Measurements from ENCODE around the gene ADARB1. TPM values are rescaled to one million over a fixed set of nuclear protein-coding genes. Genes with fewer than 3 reads are reported as not detected.

ADARB1 gene
- total RNA-seq, 1 experiment from 2014 or later, result 14.6 TPM

DNA sequence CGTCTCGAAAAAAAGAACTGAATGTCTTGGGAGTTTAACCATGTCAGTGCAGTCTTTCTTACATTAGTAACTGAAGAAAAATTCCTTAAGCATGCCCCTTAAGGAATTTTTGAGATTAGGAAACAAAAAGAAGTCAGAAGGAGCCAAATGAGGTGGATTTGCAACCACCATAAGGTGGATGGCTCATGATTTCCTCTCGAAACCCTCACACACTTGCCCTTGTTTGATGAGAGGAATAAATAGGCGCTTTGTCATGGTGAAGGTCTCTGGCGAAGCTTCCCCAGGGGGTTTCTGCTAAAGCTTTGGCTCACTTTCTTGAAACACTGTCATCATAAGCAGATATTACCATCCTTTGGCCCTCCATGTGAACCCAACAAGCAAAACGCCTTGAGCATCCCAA lies 145.1 kb downstream of the ADARB1 start:
- H3K36me3 Mint-ChIP-seq, result peaks cover 27% of the 10 kb centered on the region
- no peak for TF ChIP-seq FOXK1 (CRISPR knock-in tag; IDR thresholded peaks at IDR 0.05)
- TF ChIP-seq, protein P1, sequence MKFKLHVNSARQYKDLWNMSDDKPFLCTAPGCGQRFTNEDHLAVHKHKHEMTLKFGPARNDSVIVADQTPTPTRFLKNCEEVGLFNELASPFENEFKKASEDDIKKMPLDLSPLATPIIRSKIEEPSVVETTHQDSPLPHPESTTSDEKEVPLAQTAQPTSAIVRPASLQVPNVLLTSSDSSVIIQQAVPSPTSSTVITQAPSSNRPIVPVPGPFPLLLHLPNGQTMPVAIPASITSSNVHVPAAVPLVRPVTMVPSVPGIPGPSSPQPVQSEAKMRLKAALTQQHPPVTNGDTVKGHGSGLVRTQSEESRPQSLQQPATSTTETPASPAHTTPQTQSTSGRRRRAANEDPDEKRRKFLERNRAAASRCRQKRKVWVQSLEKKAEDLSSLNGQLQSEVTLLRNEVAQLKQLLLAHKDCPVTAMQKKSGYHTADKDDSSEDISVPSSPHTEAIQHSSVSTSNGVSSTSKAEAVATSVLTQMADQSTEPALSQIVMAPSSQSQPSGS (CRISPR knock-in tag; IDR thresholded peaks at IDR 0.05; ENCODE audit: borderline replicate concordance, low read depth), result no peak
- no peak for TF ChIP-seq RELA (CRISPR knock-in tag; IDR thresholded peaks at IDR 0.05; ENCODE audit: borderline replicate concordance)
- no peak for TF ChIP-seq TCF7 (CRISPR knock-in tag; IDR thresholded peaks at IDR 0.05; ENCODE audit: low read depth)
- TF ChIP-seq, protein P2, sequence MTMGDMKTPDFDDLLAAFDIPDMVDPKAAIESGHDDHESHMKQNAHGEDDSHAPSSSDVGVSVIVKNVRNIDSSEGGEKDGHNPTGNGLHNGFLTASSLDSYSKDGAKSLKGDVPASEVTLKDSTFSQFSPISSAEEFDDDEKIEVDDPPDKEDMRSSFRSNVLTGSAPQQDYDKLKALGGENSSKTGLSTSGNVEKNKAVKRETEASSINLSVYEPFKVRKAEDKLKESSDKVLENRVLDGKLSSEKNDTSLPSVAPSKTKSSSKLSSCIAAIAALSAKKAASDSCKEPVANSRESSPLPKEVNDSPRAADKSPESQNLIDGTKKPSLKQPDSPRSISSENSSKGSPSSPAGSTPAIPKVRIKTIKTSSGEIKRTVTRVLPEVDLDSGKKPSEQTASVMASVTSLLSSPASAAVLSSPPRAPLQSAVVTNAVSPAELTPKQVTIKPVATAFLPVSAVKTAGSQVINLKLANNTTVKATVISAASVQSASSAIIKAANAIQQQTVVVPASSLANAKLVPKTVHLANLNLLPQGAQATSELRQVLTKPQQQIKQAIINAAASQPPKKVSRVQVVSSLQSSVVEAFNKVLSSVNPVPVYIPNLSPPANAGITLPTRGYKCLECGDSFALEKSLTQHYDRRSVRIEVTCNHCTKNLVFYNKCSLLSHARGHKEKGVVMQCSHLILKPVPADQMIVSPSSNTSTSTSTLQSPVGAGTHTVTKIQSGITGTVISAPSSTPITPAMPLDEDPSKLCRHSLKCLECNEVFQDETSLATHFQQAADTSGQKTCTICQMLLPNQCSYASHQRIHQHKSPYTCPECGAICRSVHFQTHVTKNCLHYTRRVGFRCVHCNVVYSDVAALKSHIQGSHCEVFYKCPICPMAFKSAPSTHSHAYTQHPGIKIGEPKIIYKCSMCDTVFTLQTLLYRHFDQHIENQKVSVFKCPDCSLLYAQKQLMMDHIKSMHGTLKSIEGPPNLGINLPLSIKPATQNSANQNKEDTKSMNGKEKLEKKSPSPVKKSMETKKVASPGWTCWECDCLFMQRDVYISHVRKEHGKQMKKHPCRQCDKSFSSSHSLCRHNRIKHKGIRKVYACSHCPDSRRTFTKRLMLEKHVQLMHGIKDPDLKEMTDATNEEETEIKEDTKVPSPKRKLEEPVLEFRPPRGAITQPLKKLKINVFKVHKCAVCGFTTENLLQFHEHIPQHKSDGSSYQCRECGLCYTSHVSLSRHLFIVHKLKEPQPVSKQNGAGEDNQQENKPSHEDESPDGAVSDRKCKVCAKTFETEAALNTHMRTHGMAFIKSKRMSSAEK (CRISPR knock-in tag; IDR thresholded peaks at IDR 0.05; ENCODE audit: borderline replicate concordance), result no peak
- H3K27ac Mint-ChIP-seq, result no peak overlapping the region
- no peak overlapping the region for H3K4me3 Mint-ChIP-seq
- ATAC-seq (no peak), DNase-seq (ENCODE audit: low spot score) (no peak)
- ChIA-PET POLR2A (no interaction called here), CTCF (no interaction called here)
- H3K9me3 Mint-ChIP-seq, result peaks cover 36% of the 10 kb centered on the region
- peaks cover 10% of the 10 kb centered on the region; the same call in 1 of the 2 replicates for H3K4me1 Mint-ChIP-seq
- no peaks in the 10 kb centered on the region for H3K27me3 Mint-ChIP-seq (ENCODE audit: low read depth)

DNA sequence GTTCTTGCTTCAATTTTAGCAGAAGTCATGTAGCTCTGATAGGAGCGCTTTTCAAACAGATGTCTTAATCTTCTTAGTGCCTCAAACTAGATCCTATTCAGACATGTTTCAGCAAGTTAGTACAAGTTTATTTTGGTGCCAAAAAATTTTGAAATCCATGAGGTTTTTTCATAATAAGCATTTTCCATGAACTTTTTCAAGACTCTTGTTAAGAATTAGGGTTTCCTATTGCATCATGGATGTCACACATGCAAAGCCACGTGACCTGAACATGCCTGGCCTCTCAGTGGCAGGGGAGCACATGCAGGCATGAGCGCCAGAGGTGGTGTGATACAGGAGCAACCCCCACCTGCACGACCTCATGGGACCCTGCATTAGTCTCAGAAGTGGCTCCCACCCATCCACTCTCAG lies 145.7 kb downstream of the ADARB1 start:
- DNase-seq (ENCODE audit: low spot score) (no peak), ATAC-seq (no peak)
- TF ChIP-seq TCF7 (CRISPR knock-in tag; IDR thresholded peaks at IDR 0.05; ENCODE audit: low read depth) (no peak), ESRRA (CRISPR knock-in tag; IDR thresholded peaks at IDR 0.05; ENCODE audit: borderline replicate concordance) (no peak), ZNF416 (CRISPR knock-in tag; IDR thresholded peaks at IDR 0.05) (no peak), SMAD3 (CRISPR knock-in tag; IDR thresholded peaks at IDR 0.05; ENCODE audit: borderline replicate concordance) (no peak), IRF2 (CRISPR knock-in tag; IDR thresholded peaks at IDR 0.05; ENCODE audit: borderline replicate concordance, low read depth) (no peak), SP1 (CRISPR knock-in tag; conservative IDR thresholded peaks at IDR 0.05) (no peak), TEAD1 (CRISPR knock-in tag; IDR thresholded peaks at IDR 0.05) (no peak)
- TF ChIP-seq, protein P3, sequence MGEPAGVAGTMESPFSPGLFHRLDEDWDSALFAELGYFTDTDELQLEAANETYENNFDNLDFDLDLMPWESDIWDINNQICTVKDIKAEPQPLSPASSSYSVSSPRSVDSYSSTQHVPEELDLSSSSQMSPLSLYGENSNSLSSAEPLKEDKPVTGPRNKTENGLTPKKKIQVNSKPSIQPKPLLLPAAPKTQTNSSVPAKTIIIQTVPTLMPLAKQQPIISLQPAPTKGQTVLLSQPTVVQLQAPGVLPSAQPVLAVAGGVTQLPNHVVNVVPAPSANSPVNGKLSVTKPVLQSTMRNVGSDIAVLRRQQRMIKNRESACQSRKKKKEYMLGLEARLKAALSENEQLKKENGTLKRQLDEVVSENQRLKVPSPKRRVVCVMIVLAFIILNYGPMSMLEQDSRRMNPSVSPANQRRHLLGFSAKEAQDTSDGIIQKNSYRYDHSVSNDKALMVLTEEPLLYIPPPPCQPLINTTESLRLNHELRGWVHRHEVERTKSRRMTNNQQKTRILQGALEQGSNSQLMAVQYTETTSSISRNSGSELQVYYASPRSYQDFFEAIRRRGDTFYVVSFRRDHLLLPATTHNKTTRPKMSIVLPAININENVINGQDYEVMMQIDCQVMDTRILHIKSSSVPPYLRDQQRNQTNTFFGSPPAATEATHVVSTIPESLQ (CRISPR knock-in tag; IDR thresholded peaks at IDR 0.05), result no peak
- TF ChIP-seq, protein P1 (CRISPR knock-in tag; IDR thresholded peaks at IDR 0.05; ENCODE audit: borderline replicate concordance, low read depth), result no peak
- TF ChIP-seq, protein P4, sequence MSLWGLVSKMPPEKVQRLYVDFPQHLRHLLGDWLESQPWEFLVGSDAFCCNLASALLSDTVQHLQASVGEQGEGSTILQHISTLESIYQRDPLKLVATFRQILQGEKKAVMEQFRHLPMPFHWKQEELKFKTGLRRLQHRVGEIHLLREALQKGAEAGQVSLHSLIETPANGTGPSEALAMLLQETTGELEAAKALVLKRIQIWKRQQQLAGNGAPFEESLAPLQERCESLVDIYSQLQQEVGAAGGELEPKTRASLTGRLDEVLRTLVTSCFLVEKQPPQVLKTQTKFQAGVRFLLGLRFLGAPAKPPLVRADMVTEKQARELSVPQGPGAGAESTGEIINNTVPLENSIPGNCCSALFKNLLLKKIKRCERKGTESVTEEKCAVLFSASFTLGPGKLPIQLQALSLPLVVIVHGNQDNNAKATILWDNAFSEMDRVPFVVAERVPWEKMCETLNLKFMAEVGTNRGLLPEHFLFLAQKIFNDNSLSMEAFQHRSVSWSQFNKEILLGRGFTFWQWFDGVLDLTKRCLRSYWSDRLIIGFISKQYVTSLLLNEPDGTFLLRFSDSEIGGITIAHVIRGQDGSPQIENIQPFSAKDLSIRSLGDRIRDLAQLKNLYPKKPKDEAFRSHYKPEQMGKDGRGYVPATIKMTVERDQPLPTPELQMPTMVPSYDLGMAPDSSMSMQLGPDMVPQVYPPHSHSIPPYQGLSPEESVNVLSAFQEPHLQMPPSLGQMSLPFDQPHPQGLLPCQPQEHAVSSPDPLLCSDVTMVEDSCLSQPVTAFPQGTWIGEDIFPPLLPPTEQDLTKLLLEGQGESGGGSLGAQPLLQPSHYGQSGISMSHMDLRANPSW (CRISPR knock-in tag; conservative IDR thresholded peaks at IDR 0.05; ENCODE audit: low read depth), result no peak
- TF ChIP-seq, protein P5, sequence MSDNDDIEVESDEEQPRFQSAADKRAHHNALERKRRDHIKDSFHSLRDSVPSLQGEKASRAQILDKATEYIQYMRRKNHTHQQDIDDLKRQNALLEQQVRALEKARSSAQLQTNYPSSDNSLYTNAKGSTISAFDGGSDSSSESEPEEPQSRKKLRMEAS (CRISPR knock-in tag; IDR thresholded peaks at IDR 0.05), result no peak
- TF ChIP-seq, protein P6, sequence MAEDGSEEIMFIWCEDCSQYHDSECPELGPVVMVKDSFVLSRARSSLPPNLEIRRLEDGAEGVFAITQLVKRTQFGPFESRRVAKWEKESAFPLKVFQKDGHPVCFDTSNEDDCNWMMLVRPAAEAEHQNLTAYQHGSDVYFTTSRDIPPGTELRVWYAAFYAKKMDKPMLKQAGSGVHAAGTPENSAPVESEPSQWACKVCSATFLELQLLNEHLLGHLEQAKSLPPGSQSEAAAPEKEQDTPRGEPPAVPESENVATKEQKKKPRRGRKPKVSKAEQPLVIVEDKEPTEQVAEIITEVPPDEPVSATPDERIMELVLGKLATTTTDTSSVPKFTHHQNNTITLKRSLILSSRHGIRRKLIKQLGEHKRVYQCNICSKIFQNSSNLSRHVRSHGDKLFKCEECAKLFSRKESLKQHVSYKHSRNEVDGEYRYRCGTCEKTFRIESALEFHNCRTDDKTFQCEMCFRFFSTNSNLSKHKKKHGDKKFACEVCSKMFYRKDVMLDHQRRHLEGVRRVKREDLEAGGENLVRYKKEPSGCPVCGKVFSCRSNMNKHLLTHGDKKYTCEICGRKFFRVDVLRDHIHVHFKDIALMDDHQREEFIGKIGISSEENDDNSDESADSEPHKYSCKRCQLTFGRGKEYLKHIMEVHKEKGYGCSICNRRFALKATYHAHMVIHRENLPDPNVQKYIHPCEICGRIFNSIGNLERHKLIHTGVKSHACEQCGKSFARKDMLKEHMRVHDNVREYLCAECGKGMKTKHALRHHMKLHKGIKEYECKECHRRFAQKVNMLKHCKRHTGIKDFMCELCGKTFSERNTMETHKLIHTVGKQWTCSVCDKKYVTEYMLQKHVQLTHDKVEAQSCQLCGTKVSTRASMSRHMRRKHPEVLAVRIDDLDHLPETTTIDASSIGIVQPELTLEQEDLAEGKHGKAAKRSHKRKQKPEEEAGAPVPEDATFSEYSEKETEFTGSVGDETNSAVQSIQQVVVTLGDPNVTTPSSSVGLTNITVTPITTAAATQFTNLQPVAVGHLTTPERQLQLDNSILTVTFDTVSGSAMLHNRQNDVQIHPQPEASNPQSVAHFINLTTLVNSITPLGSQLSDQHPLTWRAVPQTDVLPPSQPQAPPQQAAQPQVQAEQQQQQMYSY (CRISPR knock-in tag; IDR thresholded peaks at IDR 0.05), result no peak
- TF ChIP-seq, protein P7, sequence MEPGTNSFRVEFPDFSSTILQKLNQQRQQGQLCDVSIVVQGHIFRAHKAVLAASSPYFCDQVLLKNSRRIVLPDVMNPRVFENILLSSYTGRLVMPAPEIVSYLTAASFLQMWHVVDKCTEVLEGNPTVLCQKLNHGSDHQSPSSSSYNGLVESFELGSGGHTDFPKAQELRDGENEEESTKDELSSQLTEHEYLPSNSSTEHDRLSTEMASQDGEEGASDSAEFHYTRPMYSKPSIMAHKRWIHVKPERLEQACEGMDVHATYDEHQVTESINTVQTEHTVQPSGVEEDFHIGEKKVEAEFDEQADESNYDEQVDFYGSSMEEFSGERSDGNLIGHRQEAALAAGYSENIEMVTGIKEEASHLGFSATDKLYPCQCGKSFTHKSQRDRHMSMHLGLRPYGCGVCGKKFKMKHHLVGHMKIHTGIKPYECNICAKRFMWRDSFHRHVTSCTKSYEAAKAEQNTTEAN (CRISPR knock-in tag; IDR thresholded peaks at IDR 0.05), result no peak
- no peak overlapping the region for H3K27ac Mint-ChIP-seq
- H3K4me1 Mint-ChIP-seq, result peaks cover 10% of the 10 kb centered on the region; the same call in 1 of the 2 replicates
- H3K27me3 Mint-ChIP-seq (ENCODE audit: low read depth), result no peaks in the 10 kb centered on the region
- H3K9me3 Mint-ChIP-seq, result peaks cover 36% of the 10 kb centered on the region
- POLR2A ChIA-PET, result no interaction called here
- CTCF ChIA-PET, result no interaction called here
- peaks cover 27% of the 10 kb centered on the region for H3K36me3 Mint-ChIP-seq
- no peak overlapping the region for H3K4me3 Mint-ChIP-seq

Data from WTC11 (cell line).